Left lung (tissue), 10 donors: ENCODE results near the gene STAMBP. TPM values are rescaled to one million over a fixed set of nuclear protein-coding genes. Genes with fewer than 3 reads are reported as not detected.
A peak's percentile ranks its signal among the peaks of the same experiment; 100 is the strongest.

Experiments
- ATAC-seq: fragments of 200-7000 bp; cut with Tn5 transposase; one replicate; pipeline ENCODE4 v1.9.1; 2020; ENCODE audit warnings: moderate library complexity
- DNase-seq, 4 donors: peaks; one replicate each; pipeline ENCODE4 v3.0.0-alpha.2; 2013 to 2020
- H3K27ac ChIP-seq, 2 donors: fragments of 200-600 bp; sonication (generic) in 1 of 2; one replicate each; pipeline versions ENCODE4 v1.5.0 to v1.8.0; 2020 to 2021
- H3K27me3 ChIP-seq, 2 donors: fragments of 200-600 bp; sonication (generic) in 1 of 2; one replicate each; pipeline versions ENCODE4 v1.5.0 to v1.8.0; 2020 to 2021
- H3K36me3 ChIP-seq, 2 donors: fragments of 200-600 bp; sonication (generic) in 1 of 2; one replicate each; pipeline versions ENCODE4 v1.5.0 to v1.8.0; 2020 to 2021
- H3K4me1 ChIP-seq, 2 donors: fragments of 200-600 bp; one replicate each; pipeline ENCODE4 v1.8.0; 2021
- H3K4me3 ChIP-seq, 2 donors: fragments of 200-600 bp; sonication (generic) in 1 of 2; one replicate each; pipeline versions ENCODE4 v1.5.0 to v1.8.0; 2020 to 2021; ENCODE audit warnings: mild to moderate bottlenecking in 1 of 2
- H3K9me3 ChIP-seq, 2 donors: fragments of 200-600 bp; sonication (generic) in 1 of 2; one replicate each; pipeline versions ENCODE4 v1.5.0 to v1.8.0; 2020 to 2021
- intact Hi-C, 2 donors: fragments of 100-400 bp; cut with DNase I; formaldehyde crosslinking; loops; one replicate each; pipeline versions ENCODE4 v1.11.2 to v1.14.2; 2022
- polyA plus RNA-seq, 6 donors: library from polyadenylated mRNA; unstranded; fragments of 120-200 nt; gene quantifications; one replicate each; pipeline ENCODE4 v1.2.1, GENCODE V29; 2013; ENCODE audit not compliant: insufficient read length in 6 of 6
- total RNA-seq, 2 donors: library from RNA; stranded (reverse); fragmentation: NEBNext Ultra II Directional; extraction: Animal tissue kit (Norgen Biotek cat#: 25700); gene quantifications; one replicate each; pipeline ENCODE4 v1.2.1, GENCODE V29; 2021
- TF ChIP-seq, protein P1 (sequence below), 2 donors: fragments of 200-600 bp; sonication (generic) in 1 of 2; IDR thresholded peaks; one replicate each; pipeline versions ENCODE4 v1.5.0 to v1.8.0; 2021; ENCODE audit warnings: antibody characterized with exemption in 2 of 2
- donor health status: DM: no; HTN: yes; CAD: no.
- donor health status: DM: no; HTN: no; CAD: no.

Gene STAMBP
- total and polyA plus RNA-seq, 8 donors, result 32.6 to 57.0 (median 51.1) TPM

DNA sequence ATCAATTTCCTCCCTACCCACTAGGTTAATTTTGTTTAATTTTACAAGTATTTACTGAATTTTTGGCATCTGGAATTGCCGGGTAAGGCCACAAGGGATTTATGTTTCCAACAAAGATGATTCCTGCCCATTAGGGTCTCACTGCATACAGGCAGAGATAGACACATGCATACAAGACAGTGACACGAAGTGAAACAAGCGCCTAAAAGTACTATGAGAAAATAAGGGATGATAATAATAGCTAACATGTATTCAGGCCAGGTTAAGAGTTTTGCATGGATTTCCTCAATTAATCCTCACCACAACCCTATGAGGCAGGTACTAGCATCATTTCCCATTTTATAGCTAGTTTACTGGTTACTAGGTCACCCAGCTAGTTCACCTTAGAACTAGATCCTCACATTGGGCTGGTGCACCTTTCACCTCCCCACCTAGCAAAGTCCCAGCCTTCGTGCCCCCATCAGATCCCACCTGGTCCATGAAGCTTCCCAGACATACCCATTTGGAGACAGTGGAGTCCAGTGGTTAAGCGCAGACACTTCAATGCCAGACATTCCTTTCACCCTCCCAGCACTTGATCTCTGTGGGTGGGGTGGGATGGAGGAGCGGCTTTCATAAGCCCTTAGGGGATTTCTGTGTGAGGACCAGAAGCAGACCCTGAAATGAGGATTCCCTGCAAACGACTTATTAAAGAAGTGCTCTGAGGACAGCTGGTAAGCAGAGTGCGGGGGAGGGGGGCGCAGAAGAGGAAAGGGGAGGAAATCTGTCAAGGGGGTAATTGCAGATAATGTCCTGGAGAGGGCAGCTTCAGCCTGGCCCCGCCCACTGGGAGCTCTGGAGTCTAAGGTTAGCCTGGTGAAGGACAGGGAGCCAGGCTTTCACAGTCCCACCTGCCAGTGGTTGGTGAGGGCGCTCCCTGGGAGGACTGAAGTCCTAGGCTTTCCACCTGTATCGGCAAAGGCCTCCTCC is 92.1 kb downstream of the STAMBP start:
- Histone ChIP-seq H3K36me3 (no peaks in the 10 kb centered on the region), H3K27ac (no peak overlapping the region), H3K27me3 (peaks cover 0 to 9% of the 10 kb centered on the region in 2 donors), H3K4me3 (no peak overlapping the region), H3K9me3 (no peaks in the 10 kb centered on the region), H3K4me1 (peaks cover under 1 to 13% of the 10 kb centered on the region in 2 donors)
- TF ChIP-seq, protein P1, sequence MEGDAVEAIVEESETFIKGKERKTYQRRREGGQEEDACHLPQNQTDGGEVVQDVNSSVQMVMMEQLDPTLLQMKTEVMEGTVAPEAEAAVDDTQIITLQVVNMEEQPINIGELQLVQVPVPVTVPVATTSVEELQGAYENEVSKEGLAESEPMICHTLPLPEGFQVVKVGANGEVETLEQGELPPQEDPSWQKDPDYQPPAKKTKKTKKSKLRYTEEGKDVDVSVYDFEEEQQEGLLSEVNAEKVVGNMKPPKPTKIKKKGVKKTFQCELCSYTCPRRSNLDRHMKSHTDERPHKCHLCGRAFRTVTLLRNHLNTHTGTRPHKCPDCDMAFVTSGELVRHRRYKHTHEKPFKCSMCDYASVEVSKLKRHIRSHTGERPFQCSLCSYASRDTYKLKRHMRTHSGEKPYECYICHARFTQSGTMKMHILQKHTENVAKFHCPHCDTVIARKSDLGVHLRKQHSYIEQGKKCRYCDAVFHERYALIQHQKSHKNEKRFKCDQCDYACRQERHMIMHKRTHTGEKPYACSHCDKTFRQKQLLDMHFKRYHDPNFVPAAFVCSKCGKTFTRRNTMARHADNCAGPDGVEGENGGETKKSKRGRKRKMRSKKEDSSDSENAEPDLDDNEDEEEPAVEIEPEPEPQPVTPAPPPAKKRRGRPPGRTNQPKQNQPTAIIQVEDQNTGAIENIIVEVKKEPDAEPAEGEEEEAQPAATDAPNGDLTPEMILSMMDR (IDR thresholded peaks at IDR 0.05), result peak in 1 of 2 donors; percentile 9
- intact Hi-C loops, result loop anchor here in 1 of 2 donors (10.0 kb wide), 1 partner anchor 64 kb away; the partner anchor contains the start of gene TET3
- peak; percentile 64 for ATAC-seq
- peak in 1 of 4 donors; percentile 80 for DNase-seq

DNA sequence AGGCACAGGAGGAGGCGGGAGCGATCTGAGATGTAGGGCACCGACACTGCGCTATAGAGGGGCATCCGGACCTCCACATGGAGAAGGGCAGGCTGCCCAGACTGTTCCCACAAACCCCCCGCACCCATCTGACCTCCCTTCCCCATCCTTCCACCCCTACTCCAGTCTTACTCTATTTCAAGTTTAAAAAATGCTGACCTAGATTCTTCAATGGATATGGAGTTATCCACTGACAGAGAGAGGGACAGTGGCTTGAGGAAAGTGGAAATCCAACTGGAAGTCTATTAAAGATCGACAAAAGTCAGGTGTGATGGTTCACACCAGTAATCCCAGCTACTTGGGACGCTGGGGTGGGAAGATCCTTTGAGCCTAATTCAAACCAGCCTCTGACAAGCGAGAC is 92.8 kb downstream of the STAMBP start:
- Histone ChIP-seq H3K4me1 (peaks cover 3 to 20% of the 10 kb centered on the region in 2 donors), H3K27ac (no peak overlapping the region), H3K9me3 (no peaks in the 10 kb centered on the region), H3K36me3 (no peaks in the 10 kb centered on the region), H3K4me3 (no peak overlapping the region), H3K27me3 (peaks cover 0 to 9% of the 10 kb centered on the region in 2 donors)
- TF ChIP-seq, protein P1 (IDR thresholded peaks at IDR 0.05), result no peak
- intact Hi-C loops, result loop anchor here in 1 of 2 donors (10.0 kb wide), 1 partner anchor 63 kb away; the partner anchor contains the start of gene TET3
- no peak for ATAC-seq
- DNase-seq, result no peak

DNA sequence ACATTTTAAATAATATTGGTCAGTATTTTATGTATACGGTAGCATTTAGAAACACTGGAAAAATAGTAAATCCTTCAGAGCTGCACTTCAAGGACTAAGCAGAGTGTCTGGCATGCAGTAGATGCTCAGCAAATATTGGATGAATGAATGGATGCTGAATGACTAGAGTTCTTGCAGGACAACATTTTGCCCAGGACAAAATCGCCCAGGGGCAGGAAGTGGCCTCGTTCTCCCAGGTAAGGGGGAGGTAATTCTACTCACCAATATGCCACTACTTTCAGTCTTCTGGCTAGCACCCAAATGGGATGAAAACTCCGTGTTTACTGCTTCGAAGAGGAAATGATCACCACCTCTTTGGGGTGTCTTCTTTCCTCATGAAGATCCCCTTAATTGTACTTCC is 93.9 kb downstream of the STAMBP start:
- TF ChIP-seq, protein P1 (IDR thresholded peaks at IDR 0.05), result no peak
- ATAC-seq, result no peak

More for the DNA sequence above, 93.9 kb downstream of the STAMBP start:
- peaks cover 0 to 9% of the 10 kb centered on the region in 2 donors for H3K27me3 ChIP-seq
- no peaks in the 10 kb centered on the region for H3K9me3 ChIP-seq
- no peak for DNase-seq
- H3K27ac ChIP-seq, result no peak overlapping the region
- H3K4me3 ChIP-seq, result no peak overlapping the region
- H3K4me1 ChIP-seq, result peaks cover 7 to 26% of the 10 kb centered on the region in 2 donors
- H3K36me3 ChIP-seq, result no peaks in the 10 kb centered on the region
- intact Hi-C loops, result loop anchor here in 1 of 2 donors (10.0 kb wide), 1 partner anchor 62 kb away; the partner anchor contains the start of gene TET3

Other genes starting within 250 kb of the STAMBP start
- gene NAT8, start 186.5 kb upstream of the STAMBP start, total RNA-seq, result not detected
- gene NAT8, start 186.5 kb upstream of the STAMBP start, polyA plus RNA-seq, result 1 to 10 TPM in 5 of 6 donors, under 1 TPM in 1; 0.97 to 1.7 (median 1.2) TPM
- 10 to 100 TPM; 15.3 to 20.2 TPM for gene TPRKB, start 91.6 kb upstream of the STAMBP start, total RNA-seq
- gene TPRKB, start 91.6 kb upstream of the STAMBP start, polyA plus RNA-seq, result 10 to 100 TPM; 65.2 to 79.1 (median 73.4) TPM
- 10 to 100 TPM; 16.6 to 17.1 TPM for gene DUSP11, start 48.9 kb upstream of the STAMBP start, total RNA-seq
- gene DUSP11, start 48.9 kb upstream of the STAMBP start, polyA plus RNA-seq, result 10 to 100 TPM; 31.0 to 39.1 (median 33.7) TPM
- not detected for gene C2orf78, start 44.8 kb upstream of the STAMBP start, total RNA-seq
- gene C2orf78, start 44.8 kb upstream of the STAMBP start, polyA plus RNA-seq, result not detected
- gene ACTG2, start 64.0 kb downstream of the STAMBP start, total RNA-seq, result 100 to 1,000 TPM in 1 of 2 donors, 10 to 100 TPM in 1; 70.2 to 156 TPM
- gene ACTG2, start 64.0 kb downstream of the STAMBP start, polyA plus RNA-seq, result 10 to 100 TPM; 29.8 to 94.1 (median 45.0) TPM
- gene DGUOK, start 97.9 kb downstream of the STAMBP start, total RNA-seq, result 10 to 100 TPM; 32.1 to 53.3 TPM
- 10 to 100 TPM; 57.4 to 64.5 (median 61.0) TPM for gene DGUOK, start 97.9 kb downstream of the STAMBP start, polyA plus RNA-seq
- 10 to 100 TPM; 16.6 to 32.1 TPM for gene TET3, start 155.9 kb downstream of the STAMBP start, total RNA-seq
- gene TET3, start 155.9 kb downstream of the STAMBP start, polyA plus RNA-seq, result 10 to 100 TPM; 18.9 to 22.8 (median 19.7) TPM